A673 (cell line): ENCODE measurements around the gene RHOBTB1. TPM values are rescaled to one million over a fixed set of nuclear protein-coding genes. Genes with fewer than 3 reads are reported as not detected.

Experiments
- BruUV-seq: library from RNA; stranded (reverse); fragments of 400-500 nt; replicated peaks from 2 replicates; lab custom pipeline; 2021; lab: Mats Ljungman, UMichigan
- CTCF ChIA-PET: fragments of 300-600 bp; sonication (Branson Sonifier 250); formaldehyde crosslinking; loops from one replicate; lab custom pipeline; 2022; ENCODE audit warnings: antibody characterized with exemption; lab: Charles Lee
- POLR2A ChIA-PET: fragments of 300-600 bp; sonication (Branson Sonifier 250); formaldehyde crosslinking; loops from one replicate; lab custom pipeline; 2022; ENCODE audit warnings: antibody characterized with exemption; ENCODE audit not compliant: low non-redundant PET; lab: Charles Lee
- DNase-seq: peaks from one replicate; pipeline ENCODE4 v3.0.0-alpha.2; 2015; ENCODE audit warnings: low spot score
- H3K27ac ChIP-seq: fragments of 200-600 bp; sonication (generic); 2 replicates; pipeline ENCODE4 v1.5.1; 2016; ENCODE audit warnings: mixed run types, low read depth, mild to moderate bottlenecking, mixed read lengths, antibody characterized with exemption, low read length; ENCODE audit not compliant: poor library complexity, severe bottlenecking
- H3K27me3 ChIP-seq: fragments of 200-600 bp; sonication (generic); replicated peaks from 2 replicates; pipeline ENCODE4 v1.6.1; 2017; ENCODE audit warnings: mixed run types, low read depth, mild to moderate bottlenecking, mixed read lengths, antibody characterized with exemption, low read length; ENCODE audit not compliant: insufficient read depth, poor library complexity
- H3K36me3 ChIP-seq: fragments of 200-600 bp; sonication (generic); 2 replicates; pipeline ENCODE4 v1.6.1; 2016; ENCODE audit warnings: mixed run types, mild to moderate bottlenecking, mixed read lengths, antibody characterized with exemption, low read length; ENCODE audit not compliant: insufficient read depth, poor library complexity, severe bottlenecking
- H3K4me1 ChIP-seq: fragments of 200-600 bp; sonication (generic); 2 replicates; pipeline ENCODE4 v1.6.1; 2017; ENCODE audit warnings: mixed run types, mild to moderate bottlenecking, mixed read lengths, antibody characterized with exemption, low read length; ENCODE audit not compliant: insufficient read depth, poor library complexity, severe bottlenecking
- H3K4me3 ChIP-seq: fragments of 200-600 bp; sonication (generic); 2 replicates; pipeline ENCODE4 v1.5.1; 2016; ENCODE audit warnings: low read depth, mixed run types, mild to moderate bottlenecking, mixed read lengths, low read length; ENCODE audit not compliant: poor library complexity, severe bottlenecking
- H3K9me3 ChIP-seq: fragments of 200-600 bp; sonication (generic); 2 replicates; pipeline ENCODE4 v1.6.1; 2016; ENCODE audit warnings: mixed run types, low read depth, mild to moderate bottlenecking, mixed read lengths, antibody characterized with exemption, low read length; ENCODE audit not compliant: poor library complexity, severe bottlenecking
- CTCF ChIP-seq: fragments of 300-800, 200-600 bp; sonication (generic); conservative IDR thresholded peaks from 2 replicates; pipeline ENCODE4 v1.5.1; 2017; ENCODE audit warnings: low read depth, mild to moderate bottlenecking, antibody characterized with exemption, low read length, moderate library complexity, mixed read lengths
- EZH2 ChIP-seq: fragments of 200-600 bp; sonication (generic); IDR thresholded peaks from 2 replicates; pipeline ENCODE4 v1.6.1; 2017; ENCODE audit warnings: borderline replicate concordance, low read depth, mild to moderate bottlenecking, mixed read lengths, antibody characterized with exemption, low read length; ENCODE audit not compliant: poor library complexity, severe bottlenecking
- intact Hi-C: fragments of 100-400 bp; cut with micrococcal nuclease; formaldehyde crosslinking; loops from one replicate; pipeline ENCODE4 v1.10.0; 2022; ENCODE audit not compliant: unreplicated experiment
- total RNA-seq: library from RNA; stranded (reverse); gene quantifications from 2 replicates; pipeline ENCODE4 v1.2.3, GENCODE V29; 2021

Gene RHOBTB1
- total RNA-seq, 1 experiment from 2014 or later, result 5.2 TPM

- H3K4me3 ChIP-seq, result no peak overlapping the region
- H3K4me1 ChIP-seq, result no peaks in the 10 kb centered on the region
- H3K27me3 ChIP-seq, result no peaks in the 10 kb centered on the region
- no peaks in the 10 kb centered on the region for H3K36me3 ChIP-seq
- CTCF ChIA-PET, result no interaction called here
- TF ChIP-seq EZH2 (no peak), CTCF (no peak)
- no peaks in the 10 kb centered on the region for H3K9me3 ChIP-seq
- DNase-seq, result no peak
- no TSS peak for BruUV-seq
- intact Hi-C loops, result no loop called here
- POLR2A ChIA-PET, result no interaction called here
- H3K27ac ChIP-seq, result no peak overlapping the region
These were observed 73.2 kb downstream of the RHOBTB1 start for GRCh38 chr10:60870803-60871202.

GRCh38 chr10:60870416-60870728 lies 73.6 kb downstream of the RHOBTB1 start:
- no peaks in the 10 kb centered on the region for H3K4me1 ChIP-seq
- H3K27ac ChIP-seq, result no peak overlapping the region
- H3K9me3 ChIP-seq, result no peaks in the 10 kb centered on the region
- ChIA-PET CTCF (no interaction called here), POLR2A (no interaction called here)
- intact Hi-C loops, result no loop called here
- TF ChIP-seq CTCF (0 out of 2 replicates have a peak, but pooled peaks have one; percentile 38), EZH2 (no peak)
- no peak for DNase-seq
- no peak overlapping the region for H3K4me3 ChIP-seq
- no peaks in the 10 kb centered on the region for H3K36me3 ChIP-seq
- no peaks in the 10 kb centered on the region for H3K27me3 ChIP-seq
- no TSS peak for BruUV-seq

DNA sequence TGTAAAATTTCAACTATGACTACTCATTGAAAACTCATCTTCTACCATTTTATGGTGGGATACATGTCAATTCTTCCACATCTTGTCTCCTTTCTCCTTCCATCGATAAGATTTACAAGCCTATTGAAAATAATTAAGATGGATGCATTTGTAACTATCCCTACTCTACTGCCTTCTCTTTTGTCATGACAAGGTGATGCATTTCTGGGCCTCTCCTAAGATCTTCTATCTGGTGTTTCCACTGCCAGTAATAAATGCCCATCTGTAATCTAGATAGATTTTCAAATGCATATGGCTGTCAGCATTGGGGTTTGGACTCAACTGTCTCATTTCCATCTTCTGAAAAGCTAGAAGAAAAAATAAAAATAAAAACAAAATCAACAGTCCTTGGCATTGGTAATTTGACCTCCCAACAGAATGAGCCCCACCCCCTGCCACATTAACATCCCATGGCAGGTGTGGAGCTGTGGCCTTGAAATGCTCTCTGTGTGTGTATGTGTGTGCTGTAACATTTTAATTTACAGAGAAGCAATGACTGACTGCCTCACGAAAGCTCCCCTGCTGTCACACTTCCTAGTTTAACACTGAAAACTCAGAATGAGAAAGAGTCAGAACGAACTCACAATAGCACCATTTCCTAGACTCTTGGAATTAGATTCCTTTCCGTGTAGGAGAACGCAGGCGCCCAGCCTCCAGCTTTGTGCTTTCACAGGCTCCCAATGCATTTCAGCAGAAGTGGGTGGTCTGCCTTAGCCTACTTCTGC lies 74.2 kb downstream of the RHOBTB1 start:
- no peak for TF ChIP-seq EZH2
- TF ChIP-seq CTCF, result no peak
- H3K4me3 ChIP-seq, result no peak overlapping the region
- ChIA-PET CTCF (no interaction called here), POLR2A (no interaction called here)
- no peaks in the 10 kb centered on the region for H3K9me3 ChIP-seq
- DNase-seq, result no peak
- H3K27ac ChIP-seq, result no peak overlapping the region
- no peaks in the 10 kb centered on the region for H3K36me3 ChIP-seq
- H3K27me3 ChIP-seq, result no peaks in the 10 kb centered on the region
- BruUV-seq, result no TSS peak
- H3K4me1 ChIP-seq, result no peaks in the 10 kb centered on the region
- intact Hi-C loops, result no loop called here
